HL-60/S4 treated with retinoic acid at 250 ng/mL for 4 days and 3 days (cell line): ENCODE measurements around the gene COL6A2.
"Not testable (repeated sequence)": the region's sequence is repeated elsewhere in the genome, so short reads cannot be mapped to it uniquely, and the experiment has no call there.

ENCODE experiments used
- in situ Hi-C: fragments of 300-500 bp; cut with MboI; formaldehyde crosslinking; loops from 2 replicates; pipeline ENCODE4 v1.7.0; 2022; ENCODE audit warnings: low sequenced_read_pairs

The COL6A2 gene

GRCh38 chr21:46097336-46098293 lies at the start of gene COL6A2:
COL6A2 (plus strand) TSS chr21:46098112.
- in situ Hi-C loops = no loop called here

- in situ Hi-C loops = no loop called here
These were observed 48.7 kb upstream of the COL6A2 start for GRCh38 chr21:46048926-46049889.

DNA sequence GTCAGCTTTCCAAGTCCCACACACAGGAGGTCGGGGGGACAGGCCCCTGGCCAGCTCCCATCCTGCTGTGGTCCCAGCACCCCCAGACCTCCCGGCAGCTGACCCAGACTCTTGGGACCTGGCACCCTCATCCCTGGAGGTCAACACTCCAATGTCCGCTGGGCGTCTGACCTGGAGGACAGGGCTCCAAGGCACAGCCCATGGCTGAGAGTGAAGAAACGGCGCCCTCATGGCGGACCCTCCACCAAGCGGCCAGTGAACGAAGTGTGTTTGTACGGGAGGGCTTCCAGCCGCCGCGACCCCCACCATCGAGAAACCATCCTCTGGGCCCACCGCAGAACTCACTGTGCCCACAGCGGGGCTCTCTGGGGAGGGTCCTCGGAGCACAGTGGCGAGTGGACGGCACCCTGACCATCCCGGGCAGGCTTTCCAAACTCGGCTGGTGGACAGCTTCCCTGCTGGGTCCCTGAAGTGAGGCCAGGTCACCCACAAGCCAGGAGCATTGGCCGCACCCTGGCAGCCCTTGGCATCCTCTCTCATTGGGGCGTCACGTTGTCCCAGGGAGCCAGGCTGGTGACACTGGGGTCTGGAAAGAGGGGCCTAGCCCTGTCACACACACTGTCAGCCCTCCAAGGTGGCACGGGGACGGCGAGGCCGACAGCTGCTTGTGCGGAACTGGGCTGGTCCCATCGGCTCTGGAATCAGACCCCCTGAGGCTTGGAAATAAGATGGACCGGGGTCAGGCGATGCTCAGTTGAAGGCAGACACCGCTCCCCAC lies 47.8 kb upstream of the COL6A2 start:
- in situ Hi-C loops = no loop called here

DNA sequence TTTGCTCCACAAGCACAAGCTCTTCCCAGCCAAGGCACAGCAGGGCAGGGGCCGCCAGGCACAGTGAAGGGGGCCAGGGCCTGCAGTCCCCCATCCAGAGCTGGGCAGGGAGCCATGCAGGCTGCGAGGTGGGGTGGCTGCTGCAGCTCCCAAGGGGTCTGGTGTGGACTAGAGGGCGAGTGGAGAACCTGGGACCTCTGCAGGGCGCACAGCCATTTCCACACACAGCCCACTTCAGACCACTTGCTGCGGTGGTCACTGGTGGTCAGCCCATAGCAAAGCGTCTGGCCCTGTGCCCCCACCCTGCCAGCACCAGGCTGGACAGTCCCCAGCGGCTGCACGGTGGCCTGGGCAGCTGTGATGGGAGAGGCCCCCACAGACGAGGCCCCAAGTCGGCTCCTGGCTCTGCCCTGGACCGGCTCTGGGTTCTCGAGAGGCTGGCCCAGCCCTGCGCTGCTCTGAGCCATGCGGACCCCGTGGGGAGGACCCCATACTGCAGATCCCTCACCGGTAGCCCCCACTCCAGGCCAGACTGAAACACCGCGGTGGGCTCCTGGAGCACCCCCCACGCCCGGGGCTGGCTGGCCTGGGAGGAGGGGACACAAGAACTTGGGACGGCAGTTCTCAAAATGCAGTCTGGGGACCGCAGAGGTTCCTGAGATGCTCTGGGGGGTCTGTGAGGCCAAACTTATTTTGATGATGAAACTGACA lies 47.1 kb upstream of the COL6A2 start:
- in situ Hi-C loops = no loop called here

- in situ Hi-C loops = no loop called here
These were observed 46.5 kb upstream of the COL6A2 start for GRCh38 chr21:46051379-46051770.

- in situ Hi-C loops = no loop called here
These were observed 45.9 kb upstream of the COL6A2 start for GRCh38 chr21:46051821-46052675.

DNA sequence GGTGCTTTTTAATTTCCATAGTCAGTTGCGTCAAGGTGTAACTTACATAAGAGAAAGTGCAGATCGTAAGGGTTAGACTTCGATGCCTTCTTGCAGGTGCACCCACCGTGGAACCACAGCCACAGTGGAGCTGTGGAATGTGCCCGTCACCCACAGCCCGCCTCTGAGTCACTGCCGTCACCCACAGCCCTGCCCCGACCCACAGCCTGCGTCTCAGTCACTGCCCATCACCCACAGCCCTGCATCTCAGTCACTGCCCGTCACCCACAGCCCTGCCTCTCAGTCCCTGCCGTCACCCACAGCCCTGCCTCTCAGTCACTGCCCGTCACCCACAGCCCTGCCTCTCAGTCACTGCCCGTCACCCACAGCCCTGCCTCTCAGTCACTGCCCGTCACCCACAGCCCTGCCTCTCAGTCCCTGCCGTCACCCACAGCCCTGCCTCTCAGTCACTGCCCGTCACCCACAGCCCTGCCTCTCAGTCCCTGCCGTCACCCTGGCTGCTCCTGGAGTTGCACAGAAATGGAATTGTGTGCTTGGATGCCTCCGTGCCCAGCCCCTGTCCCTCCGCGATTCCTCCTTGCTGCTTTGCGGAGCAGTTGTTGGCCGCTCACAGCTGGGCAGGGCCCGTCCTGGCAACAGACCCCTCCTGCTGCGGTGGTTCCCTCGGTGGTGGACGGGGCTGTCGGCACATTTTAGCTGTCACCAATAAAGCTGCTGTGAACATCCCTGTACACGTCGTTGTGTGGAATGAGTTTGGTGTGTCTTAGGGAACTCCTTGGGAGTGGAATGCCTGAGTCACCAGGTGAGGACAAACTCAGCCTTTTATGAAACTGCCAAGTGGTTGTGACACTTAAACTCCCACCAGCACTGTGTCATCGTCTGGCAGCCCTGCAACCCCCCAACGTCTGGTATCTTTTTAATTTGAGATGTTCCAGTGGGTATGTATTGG lies 44.9 kb upstream of the COL6A2 start:
- in situ Hi-C loops = no loop called here

- in situ Hi-C loops = no loop called here
These were observed 43.9 kb upstream of the COL6A2 start for GRCh38 chr21:46054031-46054430.

DNA sequence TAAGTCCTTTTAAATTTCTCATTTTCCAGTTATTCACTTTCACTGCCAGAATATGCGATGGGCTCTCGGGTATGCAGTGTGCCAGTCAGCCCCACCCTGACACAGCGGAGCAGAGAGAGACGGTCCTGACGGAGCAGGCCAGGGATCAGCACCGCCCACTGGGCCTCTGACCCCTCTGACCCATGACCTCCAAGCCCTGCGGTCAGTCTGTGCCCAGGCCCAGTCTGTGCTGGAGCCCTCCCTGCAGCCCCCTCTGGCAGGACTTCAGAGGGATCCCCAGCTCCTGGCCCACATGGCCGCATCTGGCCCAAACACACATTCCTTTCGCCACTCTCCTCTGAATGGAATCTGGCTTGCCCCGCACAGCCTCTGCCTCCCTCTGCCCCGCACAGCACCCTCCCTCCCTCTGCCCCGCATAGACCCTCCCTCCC lies 43.4 kb upstream of the COL6A2 start:
- in situ Hi-C loops = no loop called here

DNA sequence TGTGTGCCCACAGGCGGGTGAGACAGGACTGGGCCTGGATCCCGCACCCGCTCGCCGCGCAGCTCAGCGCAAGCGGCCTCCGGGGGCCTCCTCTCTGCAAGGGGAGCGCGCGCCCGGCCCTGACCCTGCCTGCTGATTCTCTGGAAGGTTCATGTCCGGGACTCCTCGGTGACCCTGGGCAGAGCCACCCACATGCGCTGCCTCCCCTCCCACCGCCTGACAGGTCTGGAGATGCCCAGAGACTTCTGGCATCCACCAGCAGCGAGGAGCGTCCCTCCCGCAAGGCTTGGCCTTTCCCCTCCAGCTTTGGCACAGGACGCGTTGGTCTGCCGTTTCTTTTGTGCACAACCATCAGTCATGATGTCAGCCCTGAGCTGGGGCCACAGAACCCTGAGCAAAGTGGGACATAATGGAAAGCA lies 42.0 kb upstream of the COL6A2 start:
- in situ Hi-C loops = no loop called here

DNA sequence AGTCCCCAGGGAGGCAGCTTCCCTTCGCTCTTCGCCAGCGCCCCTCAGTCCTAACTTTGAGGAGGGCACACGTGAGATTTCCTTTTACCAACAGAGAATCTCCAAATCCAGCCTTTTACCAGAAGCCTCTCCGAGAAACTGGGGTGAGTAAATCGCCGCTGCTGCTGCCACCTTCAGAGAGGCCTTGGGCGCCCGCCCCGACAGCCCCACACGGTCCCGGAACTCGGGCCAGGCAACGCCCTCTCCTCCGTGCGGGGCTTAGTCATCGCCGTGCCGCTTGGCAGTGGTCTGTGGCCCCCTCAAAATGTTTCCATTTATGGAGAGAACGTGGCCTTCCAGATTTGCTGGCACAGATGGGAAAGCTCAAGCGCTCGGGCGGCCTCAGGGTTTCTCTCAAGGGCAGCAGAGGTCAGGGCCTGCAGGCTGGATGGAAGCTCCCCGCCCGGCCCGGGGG lies 41.4 kb upstream of the COL6A2 start:
- in situ Hi-C loops = no loop called here

- in situ Hi-C loops = no loop called here
These were observed 40.7 kb upstream of the COL6A2 start for GRCh38 chr21:46057111-46057709.

- in situ Hi-C loops = no loop called here
These were observed 40.1 kb upstream of the COL6A2 start for GRCh38 chr21:46057710-46058241.

DNA sequence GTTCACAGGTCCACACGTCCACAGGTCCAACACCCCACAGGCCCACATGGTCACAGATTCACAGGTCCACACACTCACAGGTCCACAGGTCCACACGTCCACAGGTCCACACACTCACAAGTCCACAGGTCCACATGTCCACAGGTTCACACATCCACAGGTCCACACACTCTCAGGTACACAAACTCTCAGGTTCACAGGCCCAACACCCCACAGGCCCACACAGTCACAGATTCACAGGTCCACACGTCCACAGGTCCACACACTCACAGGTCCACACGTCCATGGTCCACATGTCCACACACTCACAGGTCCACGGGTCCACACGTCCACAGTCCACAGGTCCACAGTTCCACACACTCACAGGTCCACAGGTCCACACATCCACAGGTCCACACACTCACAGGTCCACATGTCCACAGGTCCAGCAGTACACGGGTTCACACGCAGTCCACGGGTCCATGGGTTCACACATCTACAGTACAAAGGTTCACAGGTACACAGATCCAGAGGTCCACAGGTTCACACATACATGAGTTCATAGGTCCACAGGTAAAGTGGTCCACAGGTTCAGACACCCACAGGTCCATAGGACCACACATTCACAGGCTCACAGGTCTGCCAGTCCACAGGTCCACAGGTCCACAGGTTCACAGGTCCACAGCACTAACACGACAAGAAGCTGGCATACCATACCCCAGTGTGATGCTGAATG lies 39.3 kb upstream of the COL6A2 start:
- in situ Hi-C loops = no loop called here

DNA sequence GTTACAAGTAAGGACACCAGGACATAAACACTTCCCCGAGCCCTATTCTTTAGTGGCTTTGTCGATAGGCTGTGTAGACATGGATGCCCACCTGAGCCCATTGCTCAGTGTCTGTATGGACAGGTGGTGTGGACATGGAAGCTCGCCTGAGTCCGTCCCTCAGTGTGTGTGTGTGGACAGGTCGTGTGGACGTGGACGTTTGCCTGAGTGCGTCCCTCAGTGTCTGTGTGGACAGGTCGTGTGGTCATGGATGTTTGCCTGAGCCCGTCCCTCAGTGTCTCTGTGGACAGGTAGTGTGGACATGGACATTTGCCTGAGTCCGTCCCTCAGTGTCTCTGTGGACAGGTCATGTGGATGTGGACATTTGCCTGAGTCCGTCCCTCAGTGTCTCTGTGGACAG lies 38.7 kb upstream of the COL6A2 start:
- in situ Hi-C loops = no loop called here

DNA sequence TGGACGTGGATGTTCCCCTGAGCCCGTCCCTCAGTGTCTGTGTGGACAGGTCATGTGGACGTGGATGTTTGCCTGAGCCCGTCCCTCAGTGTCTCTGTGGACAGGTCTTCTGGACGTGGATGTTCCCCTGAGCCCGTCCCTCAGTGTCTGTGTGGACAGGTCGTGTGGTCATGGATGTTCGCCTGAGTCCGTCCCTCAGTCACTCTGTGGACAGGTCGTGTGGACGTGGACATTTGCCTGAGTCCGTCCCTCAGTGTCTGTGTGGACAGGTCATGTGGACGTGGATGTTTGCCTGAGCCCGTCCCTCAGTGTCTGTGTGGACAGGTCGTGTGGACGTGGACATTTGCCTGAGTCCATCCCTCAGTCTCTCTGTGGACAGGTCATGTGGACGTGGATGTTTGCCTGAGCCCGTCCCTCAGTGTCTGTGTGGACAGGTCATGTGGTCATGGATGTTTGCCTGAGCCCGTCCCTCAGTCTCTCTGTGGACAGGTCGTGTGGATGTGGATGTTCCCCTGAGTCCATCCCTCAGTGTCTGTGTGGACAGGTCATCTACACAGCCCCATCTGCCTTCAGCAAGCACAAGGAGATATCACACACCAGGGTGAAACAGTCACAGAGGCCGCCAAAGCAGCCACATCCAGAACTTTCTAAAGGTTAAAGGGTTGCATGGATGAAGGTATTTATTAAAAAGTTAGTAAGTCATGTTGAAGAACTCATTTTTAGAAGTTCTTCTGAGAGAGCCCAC lies 38.0 kb upstream of the COL6A2 start:
- in situ Hi-C loops = not testable (repeated sequence)
